ENCODE measurements around the gene SBSN.
"Not testable (repeated sequence)": the region's sequence is repeated elsewhere in the genome, so short reads cannot be mapped to it uniquely, and the experiment has no call there.

SBSN gene

DNA sequence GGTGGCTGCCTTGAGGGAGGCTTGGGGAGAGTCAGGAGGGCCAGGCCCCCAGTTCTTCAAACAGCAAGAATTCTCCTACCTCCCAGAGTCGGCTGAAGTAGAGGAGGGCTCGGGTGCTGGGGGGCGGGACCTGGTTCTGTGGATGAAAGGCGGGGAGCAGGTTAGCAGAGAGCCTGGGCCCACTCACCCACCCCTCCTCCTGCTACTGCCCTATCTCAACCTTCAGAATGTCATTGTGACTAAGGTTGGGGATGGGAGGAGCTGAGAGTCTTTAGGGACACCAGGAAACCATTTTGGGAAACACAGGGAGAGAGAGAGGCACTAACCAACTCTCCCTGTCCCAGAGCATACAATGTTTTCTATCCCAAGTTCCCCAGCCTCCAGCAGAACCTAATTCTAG is 25.4 kb downstream of the SBSN start:
- DNase-seq, result no peak

GRCh38 chr19:35501684-35502083 is 26.4 kb downstream of the SBSN start:
- no peak for DNase-seq

- no peak for DNase-seq
Measured at GRCh38 chr19:35500611-35501010, 27.5 kb downstream of the SBSN start.

DNA sequence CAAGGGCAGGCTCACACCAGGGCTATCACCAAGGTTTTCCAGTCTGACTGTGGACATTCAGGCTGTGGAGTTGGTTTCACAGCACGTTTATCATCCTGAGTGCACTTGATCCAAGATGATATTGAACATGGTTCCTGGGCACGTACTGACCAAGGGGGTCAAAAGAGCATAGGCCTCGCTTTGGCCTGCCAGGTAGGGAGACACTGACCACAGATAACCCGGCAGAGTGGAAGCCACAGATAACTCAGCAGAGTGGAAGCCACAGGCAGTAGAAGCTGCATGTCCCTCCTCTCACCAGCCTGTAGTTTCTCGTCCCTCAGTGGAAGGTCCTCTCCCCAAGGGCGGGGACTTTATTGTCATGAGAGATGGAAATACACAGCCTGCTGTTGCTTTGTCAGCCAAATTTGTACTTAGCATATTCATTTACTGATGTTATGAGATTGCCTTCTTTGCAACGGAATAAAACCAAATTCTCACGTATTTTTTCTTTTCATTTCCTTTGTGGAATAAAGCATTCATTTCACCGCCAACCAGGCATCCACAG is 29.1 kb downstream of the SBSN start:
- no peak for DNase-seq

DNA sequence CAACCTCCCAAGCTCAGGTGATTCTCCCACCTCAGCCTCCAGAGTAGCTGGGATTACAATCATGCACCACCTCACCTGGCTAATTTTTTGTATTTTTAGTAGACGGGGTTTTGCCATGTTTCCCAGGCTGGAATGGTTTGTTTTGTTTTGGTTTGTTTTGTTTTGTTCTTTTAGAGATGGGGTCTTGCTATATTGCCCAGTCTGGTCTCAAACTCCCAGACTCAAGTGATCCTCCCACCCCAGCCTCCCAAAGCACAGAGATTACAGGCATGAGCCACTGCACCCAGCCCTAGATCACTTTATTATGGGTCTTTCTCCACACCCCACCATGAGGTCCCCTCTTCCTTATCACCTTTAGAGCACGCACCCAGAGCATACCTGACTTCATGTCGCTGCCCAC is 29.9 kb downstream of the SBSN start:
- DNase-seq, result no peak

GRCh38 chr19:35497406-35497805 is 30.7 kb downstream of the SBSN start:
- DNase-seq, result no peak

DNA sequence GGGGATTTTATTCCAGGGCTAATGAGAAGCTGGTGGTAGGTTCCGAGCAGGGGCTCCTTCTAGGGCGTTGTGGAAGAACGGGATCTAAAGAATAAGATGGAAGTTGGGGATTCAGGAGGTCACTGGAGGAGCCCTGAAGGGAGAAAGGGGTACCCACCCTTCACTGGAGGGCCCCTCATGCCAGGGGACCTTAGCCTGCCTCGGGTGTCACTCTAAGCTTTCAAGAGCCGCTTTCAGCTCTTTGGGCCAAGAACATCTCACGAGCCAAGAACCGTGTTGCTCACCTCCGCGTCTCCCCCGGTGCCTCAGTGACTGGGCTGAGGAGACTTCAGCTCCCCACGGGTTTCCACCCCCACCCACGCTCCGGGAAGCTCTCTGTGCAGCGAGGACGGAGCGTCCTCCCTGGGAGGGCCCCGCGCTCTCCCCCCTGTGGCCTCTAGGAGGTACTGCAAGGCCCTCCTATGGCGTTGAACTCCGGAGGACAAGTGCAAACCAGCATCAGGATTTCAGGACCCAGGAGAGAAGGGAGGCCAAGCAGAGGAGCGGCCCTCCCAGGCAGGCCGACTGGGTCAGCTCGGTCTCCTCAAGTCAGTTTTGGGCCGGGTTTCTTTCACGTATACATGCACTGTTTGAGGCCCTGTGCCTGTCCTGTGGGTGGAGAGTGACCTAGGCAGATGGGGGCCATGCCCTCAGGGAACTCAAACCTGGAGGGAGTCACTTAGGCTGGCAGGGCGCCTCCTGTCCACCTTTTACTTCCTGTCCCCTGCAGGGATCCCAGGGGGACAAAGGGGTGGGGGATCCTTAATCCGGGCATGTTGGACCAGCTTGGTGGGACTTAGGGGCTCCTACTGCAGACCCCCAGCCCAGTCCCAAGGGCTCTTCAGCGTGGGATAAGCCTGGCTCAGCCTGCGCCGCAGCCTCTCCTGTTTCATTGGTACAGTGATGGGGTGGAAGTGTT is 32.7 kb downstream of the SBSN start:
- DNase-seq, result peak; percentile 41 to 50

DNA sequence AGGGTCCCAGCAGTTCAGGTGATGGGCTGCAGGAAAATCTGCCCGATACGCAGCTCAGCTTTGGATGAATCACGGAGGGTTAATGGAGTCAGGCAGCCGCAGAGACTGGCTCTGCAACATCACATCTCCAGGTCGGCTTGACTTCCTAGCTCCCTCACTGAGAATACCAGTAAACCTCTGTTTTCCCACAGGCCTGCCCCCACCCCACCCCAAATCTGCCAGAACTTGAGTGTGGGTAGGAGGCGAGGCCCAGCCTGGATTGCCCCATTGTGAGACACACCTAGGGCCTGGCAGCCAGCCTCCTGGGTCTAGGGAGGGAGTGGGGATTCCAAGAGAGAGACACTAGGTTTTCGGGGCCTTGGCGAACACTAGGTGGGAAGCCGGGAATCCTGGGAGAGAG is 34.1 kb downstream of the SBSN start:
- DNase-seq, result no peak

DNA sequence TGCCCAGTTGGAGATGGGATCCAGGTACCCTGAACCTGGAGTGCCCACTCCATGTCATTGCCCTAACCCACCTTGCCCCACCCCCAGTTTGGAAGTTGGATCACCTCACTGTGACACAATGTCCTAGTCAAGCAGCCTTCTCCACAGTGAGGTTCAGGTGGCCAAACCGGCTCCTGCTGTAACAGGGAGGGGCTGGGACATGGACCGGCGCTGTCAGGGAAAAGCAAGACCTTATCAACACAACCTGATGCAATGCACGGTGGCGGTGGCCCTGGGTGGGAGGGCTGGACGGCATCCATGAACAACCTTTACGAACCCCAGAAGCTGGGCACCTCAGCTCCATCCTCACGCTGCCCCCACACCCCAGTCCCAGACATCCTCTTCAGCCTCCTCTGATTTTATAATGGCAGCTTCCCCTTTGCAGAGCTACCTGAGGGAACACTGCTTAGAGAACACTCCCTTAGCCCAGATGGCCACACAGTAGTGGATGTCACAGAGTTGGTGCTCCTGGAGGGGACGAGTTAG is 36.2 kb downstream of the SBSN start:
- no peak for DNase-seq

- DNase-seq, result no peak
Measured at GRCh38 chr19:35490364-35490763, 37.7 kb downstream of the SBSN start, which contains the start of gene KRTDAP. KRTDAP (minus strand) TSS chr19:35490464; CDS start chr19:35490442, 22 bp downstream.

- no peak for DNase-seq
Measured at GRCh38 chr19:35488677-35489076, 39.4 kb downstream of the SBSN start.

DNA sequence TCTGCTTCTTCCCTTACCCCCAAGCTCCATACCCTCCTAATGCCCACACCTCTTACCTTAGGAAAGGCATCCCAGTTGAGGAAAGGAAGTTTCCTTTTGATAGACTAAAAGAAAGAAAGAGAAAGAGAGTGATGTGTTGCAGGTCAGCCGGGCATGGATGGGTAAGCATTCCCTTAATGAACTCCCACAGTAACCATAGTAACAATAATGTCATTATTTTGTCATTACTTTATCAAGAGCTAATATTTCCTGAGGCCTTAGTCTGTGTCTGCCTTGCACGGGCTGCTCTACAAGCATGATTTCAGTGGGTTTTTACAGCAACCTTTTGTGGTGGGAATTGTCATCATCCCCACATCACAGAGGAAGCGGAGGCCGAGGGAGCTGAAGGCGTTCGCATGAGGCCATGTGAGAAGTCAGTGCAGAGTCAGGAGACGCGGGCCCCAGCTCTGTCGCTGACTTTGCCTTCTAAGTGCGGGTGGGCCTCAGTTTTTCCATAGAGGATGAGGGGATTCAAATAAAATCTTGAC is 40.4 kb downstream of the SBSN start:
- DNase-seq, result no peak

DNA sequence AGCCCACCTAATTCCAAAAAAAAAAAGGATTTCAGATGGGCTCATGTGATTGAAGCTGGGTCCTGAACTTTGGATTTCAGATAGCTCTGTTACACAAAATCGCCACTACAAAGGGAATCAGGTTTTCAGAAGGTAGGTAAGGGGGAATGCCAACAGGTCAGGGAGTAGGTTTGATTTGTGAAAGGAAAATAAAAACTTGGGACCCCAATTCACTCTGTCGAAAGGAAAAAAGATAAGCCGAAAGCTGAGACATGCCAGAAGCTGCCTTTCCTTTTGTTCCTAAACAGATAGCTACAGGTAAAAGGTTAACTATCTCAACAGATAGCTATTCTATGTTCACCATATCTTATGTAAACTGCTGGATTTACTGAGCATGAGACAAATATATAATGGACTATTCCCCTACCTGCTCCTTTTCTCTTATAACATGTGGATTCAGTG is 41.8 kb downstream of the SBSN start:
- DNase-seq, result no peak

DNA sequence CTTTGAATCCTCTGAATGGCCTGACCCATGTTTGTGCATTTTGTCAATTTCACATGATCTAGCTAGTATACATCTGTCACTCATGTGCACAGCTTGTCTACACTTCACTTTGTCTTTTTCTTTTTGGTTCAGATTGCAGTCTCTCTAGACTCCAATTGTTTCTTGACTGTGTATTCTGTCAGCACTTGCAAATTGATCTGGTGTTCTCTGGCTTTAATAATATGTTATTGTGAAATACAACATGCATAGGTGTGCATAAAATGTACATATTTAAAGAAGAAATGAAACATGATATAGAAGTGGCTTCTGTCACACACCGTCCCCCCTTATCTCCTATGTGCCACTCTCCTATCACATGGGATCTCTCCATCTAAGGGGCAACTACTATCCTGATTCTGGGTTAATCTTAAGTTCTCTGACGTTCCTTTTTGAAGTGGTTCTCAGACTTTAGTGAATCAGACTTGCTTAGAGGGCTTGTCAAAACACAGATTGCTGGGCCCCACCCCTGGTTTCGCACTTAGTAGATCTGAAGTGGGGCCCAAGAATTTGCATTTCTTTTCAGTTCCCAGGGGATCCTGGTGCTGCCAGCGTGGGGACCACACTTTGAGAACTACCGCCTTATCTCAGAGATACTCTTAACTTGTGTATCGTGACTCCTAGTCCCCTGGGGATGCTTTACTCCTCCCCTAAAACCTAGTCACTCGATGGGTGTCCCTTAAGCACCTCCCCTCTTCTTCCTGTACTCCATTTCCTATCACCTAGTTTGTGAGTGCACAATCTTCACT is 43.7 kb downstream of the SBSN start:
- no peak for DNase-seq

- no peak for DNase-seq
Measured at GRCh38 chr19:35483089-35483488, 45.0 kb downstream of the SBSN start.

DNA sequence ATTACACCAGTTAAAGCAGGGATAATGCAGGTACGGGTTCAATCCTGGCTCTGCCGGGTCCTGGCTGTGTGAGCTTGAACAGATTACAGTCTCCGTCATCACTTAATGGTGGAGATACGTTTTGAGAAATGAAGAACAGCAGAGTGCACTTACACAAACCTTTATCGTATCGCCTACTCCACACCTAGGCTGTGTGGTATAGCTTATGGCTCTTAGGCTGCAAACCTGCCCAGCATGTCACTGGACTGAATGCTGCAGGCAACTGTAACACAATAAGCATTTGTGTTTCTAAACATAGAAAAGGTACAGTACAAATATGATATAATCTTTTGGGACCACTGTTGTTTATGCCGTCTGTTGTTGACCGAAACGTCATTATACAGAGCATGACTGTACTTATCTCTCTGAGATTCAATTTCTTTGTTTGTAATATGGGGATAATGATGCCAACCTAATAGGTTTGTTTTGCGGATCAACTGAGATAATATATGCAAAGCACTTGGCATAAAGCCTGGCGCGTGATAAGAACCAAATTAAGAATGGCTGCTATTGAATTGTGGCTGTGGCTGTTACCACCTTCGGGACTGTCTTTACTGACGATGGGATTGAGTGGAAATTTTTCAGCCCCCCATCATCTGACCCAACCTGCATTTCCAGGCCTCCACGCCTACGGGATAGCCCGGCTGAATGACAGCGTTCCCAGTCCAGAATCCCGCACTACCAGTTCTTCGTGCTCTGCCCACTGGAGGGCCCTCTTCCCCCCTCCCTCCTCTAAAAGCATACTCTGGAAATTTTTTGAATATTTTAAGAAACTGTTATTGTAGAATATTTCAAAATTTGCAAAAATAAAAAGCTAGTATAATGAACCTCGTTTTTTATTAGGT is 49.1 kb downstream of the SBSN start:
- DNase-seq, result no peak

GRCh38 chr19:35476149-35476548 is 52.0 kb downstream of the SBSN start:
- no peak for DNase-seq

DNA sequence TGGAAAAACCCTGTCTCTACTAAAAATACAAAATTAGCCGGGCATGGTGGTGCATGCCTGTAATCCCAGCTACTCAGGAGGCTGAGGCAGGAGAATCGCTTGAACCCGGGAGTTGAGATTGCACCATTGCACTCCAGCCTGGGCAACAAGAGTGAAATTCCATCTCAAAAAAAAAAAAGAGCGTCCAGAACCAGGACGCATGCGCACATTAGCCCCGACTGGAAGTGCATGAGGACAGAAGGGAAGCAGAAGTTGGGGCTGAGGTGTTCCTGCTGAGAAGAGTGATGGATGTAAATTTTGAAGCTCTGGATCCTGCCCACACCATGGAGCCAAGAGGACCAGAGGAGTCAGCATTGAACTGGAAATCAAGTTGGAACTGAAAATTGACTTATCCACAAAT is 53.5 kb downstream of the SBSN start:
- not testable (repeated sequence) for DNase-seq

DNA sequence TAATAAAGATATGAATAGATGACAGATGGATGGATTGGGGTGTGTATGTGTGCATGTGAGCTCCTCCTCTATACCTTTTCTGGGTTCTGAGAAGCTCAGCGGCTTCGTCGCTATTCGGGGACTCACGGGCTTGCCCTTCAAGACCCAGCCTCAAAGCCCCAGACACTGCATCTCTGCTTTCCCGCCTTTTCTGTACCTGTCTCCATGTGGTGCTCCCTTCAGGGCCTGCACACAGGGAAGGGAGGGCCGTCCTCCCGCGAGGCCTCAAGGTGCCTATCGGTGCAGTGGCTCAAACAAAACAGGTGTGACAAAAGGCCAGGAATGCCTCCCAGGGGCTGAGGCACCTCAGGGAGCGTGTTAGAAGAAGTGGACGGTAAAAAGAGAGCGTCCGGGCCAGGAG is 54.0 kb downstream of the SBSN start:
- DNase-seq, result no peak

Measured in hippocampal formation (tissue), 2 donors.